Measurements from ENCODE around the gene AIP.
A peak's percentile ranks its signal among the peaks of the same experiment; 100 is the strongest.

AIP gene

DNA sequence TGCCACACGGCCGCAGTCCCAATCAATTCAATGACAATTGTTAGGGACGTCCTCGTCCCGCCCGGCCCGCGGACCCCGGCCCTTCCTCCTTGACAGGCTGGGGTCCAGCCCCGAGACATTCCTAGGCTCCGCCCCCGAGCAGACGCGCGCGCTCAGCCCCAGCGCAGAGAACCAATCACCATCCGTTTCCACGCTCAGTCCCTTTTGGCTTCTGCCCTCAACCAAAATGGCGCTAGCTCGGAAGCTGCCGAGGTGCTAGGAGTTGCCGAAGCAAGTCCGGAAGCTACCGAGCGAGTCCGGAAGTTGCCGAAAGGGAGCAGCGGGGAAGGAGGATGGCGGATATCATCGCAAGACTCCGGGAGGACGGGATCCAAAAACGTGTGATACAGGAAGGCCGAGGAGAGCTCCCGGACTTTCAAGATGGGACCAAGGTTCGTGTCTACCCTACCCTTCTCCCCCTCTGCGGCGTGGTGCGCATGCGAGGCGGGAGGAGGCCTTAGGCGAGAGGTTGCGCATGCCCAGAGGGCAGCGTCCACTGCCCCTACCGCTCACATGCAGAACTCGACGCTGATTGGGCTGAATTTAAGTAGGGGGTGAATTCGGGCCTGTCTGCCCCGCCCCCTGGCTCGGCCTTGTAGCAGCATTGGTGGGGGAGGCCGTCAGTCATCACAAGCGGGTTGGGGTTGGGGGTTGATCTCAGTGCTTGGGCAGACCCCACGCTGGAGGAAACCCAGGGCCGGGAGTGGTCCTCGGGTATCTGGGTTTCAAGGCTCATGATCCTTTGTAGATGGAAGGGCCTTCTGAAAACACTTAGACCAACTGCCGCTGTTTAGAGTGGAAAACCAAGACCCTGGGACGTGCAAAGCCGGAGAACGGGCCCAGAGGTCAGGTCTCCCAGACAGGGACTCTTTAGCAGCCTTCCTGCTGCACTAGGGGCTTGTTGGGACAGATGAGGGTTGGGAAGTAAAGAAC is at the start of gene AIP:
AIP (plus strand) TSS at position 200 of the 972 bp plus-strand sequence; CDS start at position 333, 133 bp downstream.
- DNase-seq (ENCODE audit: low spot score) = peak; percentile 98

DNA sequence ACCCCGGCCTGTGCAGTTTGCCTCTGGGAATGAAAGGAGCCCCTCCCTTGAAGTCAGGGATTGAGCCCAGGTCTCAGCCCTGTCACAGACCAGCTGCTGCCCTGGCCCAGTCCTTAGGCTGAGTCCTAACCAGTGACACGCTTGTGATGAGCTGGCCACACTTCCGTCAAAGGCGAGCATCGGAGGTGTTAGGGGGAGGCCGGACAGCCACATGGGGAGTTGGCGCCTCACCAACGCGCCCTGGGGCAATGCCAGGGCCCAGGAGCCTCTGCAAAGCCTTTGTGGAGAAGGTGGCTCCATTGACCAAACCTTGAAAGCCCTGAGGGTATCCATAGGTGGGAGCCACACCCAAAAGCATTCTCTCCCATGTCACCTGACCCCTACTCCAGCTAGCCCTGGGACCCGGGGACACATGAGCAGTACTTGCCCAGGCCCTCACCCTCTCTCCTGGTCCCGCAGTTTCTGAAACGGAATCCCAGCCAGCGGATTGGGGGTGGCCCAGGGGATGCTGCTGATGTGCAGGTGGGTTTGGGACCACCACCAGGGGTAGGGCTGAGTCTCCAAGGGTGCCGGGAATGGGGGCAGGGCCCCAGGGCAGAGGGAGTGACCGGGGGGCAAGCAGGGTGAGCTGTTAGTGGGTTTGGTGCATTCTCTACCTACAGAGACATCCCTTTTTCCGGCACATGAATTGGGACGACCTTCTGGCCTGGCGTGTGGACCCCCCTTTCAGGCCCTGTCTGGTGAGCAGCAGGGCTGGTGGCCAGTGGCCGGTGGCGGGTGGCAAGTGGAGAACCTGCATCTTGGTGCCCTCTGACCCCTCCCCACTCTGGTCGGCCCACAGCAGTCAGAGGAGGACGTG is 49.1 kb upstream of the AIP start:
- DNase-seq (ENCODE audit: low spot score) = no peak

DNA sequence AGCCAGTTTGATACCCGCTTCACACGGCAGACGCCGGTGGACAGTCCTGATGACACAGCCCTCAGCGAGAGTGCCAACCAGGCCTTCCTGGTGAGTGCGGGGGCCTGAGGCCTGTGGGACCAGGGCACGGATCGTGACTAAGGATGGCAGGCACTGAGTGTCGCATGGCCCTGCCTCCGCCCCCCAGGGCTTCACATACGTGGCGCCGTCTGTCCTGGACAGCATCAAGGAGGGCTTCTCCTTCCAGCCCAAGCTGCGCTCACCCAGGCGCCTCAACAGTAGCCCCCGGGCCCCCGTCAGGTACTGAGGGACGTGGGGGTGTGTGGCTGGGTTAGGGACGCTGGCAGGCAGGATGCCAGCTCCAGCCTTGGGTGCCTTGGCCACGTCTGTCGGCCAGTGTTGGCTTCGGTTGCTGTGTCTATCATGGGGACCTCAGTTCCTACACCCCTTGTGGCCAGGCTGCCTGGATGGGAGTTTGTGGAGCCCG is 48.4 kb upstream of the AIP start:
- no peak for DNase-seq (ENCODE audit: low spot score)

DNA sequence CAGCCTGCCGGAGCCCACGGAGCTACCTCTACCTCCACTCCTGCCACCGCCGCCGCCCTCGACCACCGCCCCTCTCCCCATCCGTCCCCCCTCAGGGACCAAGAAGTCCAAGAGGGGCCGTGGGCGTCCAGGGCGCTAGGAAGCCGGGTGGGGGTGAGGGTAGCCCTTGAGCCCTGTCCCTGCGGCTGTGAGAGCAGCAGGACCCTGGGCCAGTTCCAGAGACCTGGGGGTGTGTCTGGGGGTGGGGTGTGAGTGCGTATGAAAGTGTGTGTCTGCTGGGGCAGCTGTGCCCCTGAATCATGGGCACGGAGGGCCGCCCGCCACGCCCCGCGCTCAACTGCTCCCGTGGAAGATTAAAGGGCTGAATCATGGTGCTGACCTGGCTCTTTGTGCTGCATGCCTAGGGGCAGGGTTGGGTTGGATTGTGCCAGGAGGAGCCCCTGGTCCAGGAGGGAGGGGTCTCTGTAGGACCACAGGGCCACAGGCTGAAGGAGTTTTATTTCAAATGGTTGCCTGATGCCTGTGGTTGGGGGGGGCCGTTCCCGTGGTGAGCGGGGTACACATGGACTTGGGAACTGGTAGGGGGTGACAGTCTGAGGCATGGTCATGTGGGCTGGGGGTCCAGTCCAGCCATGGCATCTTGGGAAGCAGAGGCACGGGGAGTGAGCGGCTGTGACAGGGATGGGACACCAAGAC is 47.6 kb upstream of the AIP start:
- DNase-seq (ENCODE audit: low spot score) = no peak

DNA sequence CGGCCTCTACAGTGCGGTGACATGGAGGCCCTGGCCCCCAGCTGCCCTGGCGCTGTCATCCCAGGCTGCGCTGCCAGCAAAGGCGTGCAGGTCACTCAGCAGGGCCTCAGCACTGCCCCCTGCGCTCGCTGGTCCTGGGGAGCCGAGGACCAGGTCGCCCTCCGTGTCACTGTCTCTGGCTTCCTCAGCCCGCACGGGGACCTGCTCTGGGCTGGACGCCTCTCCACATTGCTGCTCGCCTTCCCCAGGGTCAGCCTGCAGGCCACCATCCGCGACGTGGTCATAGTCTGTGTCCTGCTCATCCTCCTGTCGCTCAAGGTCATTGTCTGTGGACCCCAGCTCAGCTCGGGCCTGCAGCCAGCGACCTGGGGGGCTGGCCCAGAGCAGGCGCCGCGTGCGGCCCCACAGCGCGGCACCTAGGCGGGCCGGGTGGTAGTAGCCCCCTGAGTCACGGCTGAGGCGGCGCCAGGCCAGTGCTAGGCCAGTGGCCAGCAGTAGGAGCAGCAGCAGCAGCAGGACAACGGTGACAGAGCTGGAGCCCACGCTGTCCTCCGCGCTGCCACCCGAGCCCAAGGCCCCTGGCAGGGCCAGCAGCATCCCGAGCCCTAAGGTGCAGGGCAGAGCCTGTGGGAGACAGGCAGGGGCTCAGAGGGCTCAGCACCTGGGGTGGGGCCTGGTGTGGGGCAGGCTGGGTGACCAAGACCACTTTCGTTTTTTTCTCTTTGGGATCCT is 46.9 kb upstream of the AIP start:
- no peak for DNase-seq (ENCODE audit: low spot score)

DNA sequence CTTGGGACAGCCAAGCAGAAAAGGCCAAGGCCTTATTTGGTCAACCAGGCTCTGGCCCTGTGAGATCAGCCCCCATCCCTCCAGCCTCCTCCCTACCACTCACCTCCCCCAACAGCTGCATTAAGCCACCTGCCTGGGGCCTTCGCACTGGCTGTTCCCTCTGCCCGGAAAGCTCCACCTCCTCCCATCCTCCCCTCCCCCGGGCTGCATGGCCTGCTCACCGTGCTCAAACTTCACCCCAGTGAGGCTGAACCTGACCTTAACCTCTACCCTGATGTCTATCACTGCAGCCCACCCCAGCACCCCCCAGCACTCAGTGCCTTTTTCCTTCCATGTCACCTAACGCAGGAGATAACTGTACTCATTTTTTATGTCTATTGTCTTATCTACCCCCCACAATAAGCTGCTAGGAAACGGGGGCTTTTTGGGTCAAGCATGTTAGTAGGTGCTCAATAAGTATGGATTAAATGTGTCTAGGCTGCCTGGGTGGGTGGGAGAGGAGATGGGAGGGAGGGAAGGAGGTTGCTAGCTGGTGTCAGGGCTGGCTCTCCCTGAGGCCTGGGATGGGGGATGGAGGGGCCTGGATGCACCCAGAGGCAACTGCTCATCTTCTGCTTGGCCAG is 46.3 kb upstream of the AIP start:
- DNase-seq (ENCODE audit: low spot score) = no peak

DNA sequence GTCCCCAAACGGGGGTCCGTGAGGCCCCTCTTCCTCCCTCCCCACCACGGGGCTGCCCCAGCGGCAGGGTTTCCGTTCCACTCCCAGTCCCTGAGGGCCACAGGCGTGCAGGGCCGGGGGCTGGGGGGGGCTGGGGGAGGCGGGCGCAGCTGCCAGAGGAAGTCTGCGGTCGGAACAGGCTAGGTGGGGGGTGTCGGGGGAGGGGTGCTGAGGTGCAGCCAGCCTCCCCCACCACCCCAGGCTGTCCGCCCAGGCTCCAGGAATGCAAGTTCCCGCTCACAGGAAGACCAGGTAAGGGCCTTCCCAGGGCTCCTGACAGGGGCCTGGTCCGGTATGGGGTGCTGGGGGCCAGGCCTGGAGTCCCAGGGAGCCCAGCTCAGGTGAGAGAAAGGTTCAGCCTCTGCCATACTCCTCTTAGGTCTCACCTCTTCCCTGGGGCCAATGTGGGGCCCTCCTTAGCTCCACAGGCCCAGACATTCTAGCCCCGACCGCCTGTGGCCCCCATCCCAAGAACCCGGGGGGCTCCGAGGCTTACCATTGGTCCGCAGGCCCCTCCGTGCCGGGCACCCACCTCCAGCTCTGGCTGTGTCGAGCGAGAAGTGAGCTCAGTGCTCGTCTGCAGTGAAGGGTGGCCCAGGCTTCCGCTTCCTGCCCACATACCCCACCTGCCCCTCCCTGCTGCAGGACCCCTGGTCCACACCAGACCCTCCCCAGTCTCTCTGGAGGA is 45.6 kb upstream of the AIP start, which contains the start of gene PTPRCAP:
PTPRCAP (minus strand) TSS at position 601 of the 727 bp plus-strand sequence; CDS start at position 538, 63 bp downstream.
- no peak for DNase-seq (ENCODE audit: low spot score)

DNA sequence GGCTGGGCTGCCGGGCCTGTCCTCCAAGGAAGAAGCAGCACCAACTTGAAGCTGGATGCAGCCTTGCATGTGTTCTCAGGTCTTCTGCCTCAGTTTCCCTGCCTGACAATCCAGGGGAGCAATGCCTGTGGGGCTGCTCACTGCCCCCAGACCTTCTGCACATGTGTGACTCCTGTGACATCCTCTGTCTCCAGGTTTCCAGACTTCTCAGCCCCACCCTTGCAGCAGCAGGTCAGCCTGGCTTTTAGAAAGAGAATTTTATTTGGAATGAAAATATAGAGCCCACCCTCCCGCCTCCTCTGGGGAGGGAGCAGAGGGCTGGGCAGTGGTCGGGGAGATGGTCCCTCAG is 45.0 kb upstream of the AIP start:
- DNase-seq (ENCODE audit: low spot score) = no peak

DNA sequence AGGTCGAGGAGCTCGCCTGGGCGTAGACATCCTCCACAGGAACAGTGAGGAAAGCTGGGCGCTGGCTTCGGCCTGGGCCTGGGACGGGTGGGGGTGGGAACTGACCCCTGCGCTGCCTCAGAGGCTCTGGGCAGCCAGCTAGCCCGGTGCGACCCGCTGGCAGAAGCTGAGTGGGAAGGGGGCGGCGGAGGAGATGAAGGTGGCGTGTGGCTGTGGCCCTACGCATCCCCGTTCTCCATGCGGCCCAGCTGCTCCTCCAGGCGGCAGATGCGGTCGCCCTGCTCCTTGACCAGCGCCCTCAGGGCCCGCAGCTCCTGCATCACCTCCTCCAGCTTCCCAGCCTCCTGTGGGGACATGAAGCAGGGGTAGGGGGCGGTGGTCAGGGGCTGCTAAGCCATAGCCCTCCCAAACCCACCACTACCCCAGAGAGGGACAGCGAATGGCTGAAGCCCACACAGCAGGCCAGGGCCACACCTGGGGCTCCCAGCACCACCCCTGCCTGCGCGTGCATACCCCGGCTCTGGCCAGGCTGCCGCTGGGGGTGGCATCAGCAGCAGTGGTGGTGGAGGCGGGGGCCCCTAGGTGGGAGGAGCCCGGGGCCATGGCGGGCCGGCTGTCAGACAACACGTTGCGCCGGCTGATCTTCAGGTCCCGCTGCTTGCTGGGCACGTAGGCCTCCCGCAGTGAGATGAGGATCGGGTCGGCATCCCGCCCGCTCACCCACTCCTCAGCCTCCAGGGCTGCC is 44.5 kb upstream of the AIP start:
- DNase-seq (ENCODE audit: low spot score) = no peak

DNA sequence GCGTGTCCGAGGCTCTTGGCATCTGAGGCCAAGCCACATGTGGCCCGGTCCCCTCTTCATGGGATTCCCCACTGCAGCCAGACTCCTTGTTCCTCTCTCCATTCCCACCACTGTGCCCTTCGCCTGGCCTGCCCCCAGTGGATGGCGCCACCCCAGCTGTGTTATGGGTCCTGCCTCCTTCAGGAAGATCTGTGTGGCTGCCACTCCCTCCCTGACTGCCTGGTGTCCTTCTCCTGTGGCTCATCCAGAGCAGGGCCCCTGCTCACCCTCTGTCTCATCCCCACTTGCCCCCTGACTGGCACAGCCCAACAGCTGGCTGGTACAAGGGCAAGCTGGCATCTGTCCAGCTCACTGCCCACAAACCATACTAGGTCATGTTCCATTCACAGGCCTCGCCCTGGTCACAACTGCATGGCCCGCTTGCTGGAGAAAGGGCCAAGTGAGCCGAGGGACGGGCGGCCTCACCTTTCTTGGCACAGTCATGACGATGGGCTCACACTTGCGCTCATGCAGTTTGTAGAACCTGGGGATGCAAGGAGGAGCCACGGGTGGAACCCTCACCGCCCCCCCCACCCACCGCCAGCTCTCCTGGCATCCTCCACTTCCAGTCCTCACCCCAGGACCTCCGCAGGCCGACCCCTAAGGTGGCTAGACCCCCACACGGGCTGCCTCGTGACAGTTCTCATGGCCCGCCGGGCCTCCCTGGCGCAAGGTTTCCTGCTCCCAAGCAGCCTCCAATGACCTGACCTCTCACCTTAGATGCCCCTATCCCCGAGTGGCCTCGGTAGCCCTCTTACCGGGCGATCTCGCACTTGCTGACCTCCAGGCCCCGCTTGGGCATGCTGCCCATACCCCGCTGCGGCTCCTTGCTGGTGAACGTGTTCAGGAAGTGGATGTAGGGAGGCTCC is 43.3 kb upstream of the AIP start:
- DNase-seq (ENCODE audit: low spot score) = peak; percentile 43

DNA sequence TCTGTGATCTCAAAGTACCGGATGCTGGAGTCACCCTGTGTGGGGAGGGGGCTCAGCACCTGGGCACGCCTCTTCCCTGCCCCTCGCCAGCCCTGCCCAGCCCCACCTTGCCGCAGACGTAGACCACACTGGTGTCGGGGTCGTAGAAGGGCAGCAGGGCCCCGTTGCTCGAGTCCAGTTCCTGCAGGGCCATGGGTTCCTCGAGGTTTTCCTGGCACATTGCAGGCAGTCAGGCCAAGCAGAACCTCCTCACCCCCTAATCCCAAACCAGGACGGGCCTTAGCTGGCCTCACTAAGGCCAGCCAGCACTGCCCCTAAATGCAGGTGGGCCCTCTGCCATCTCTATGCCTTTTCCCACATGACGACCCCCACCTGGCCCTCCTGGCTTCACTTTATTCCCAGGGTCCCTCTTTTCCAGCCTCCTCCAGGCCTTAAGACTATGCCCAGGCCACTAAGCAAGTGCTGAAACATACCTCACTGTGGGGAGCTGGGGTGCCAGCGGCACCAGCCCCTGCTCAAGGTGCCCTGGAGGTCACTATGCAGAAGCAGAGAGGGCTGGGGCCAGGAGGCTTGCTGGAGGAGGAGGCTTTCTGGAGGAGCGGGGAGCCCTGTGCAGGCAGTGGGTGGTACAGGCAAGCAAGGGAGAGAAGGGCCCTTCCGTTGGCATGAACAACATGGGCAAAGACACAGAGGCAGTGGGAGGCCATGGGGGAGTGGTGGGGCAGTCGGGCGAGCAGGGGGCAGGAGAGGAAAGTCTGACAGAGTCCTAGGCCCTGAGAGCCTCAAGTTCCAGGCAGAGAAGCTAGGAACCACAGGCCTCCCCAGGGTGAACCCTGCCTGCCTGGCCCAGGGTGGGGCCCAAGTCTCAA is 42.4 kb upstream of the AIP start:
- DNase-seq (ENCODE audit: low spot score) = no peak

DNA sequence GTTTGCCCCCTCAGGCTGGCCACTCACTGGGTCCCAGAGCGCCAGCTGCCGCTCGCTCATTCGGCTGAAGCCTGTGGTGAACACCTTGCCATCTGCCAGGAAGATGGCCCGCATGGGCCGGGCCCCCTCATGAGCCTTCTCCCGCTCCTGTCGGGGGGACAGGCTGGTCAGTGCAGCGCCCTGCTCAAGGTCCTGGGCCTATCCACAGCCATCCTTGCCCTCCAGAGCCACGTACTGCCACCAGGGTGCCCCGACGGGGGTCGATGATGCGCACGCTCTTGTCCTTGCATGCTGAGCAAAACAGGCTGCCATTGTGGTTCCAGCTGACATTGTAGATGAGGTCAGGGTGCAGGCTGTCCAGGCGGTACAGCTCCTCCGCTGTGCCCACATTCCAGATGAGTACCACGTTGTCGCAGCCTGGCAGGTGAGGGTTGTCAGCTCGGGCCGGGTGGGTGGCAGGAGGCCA is 41.7 kb upstream of the AIP start:
- DNase-seq (ENCODE audit: low spot score) = no peak

DNA sequence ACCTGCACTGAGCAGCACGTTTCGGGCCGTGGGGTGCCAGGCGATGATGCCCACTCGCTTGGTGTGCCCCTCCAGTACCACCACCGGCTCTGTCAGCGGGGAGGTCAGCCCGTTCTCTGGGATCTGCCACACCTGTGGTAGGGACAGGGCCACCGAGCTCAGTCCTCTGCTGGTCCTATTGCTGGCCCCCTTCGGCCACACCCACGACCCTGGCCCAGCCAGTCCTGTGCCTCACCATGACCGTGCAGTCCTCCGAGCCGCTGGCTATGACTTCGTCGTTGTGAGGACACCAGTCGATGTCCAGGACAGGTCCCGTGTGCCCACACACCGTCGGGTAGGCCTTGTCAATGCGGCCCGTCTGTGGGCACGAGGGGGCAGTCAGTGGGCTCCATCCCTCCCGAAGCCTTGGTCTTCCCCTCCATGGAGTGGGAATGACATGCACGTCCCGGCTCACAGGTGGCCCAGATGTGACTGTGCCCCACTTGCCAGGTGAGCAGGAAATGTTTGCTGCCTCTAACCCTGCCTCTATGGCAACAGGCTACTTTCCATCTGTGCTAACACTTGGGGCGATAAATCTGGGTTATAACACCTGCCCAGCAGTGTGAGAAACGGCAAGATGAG is 41.0 kb upstream of the AIP start:
- no peak for DNase-seq (ENCODE audit: low spot score)

DNA sequence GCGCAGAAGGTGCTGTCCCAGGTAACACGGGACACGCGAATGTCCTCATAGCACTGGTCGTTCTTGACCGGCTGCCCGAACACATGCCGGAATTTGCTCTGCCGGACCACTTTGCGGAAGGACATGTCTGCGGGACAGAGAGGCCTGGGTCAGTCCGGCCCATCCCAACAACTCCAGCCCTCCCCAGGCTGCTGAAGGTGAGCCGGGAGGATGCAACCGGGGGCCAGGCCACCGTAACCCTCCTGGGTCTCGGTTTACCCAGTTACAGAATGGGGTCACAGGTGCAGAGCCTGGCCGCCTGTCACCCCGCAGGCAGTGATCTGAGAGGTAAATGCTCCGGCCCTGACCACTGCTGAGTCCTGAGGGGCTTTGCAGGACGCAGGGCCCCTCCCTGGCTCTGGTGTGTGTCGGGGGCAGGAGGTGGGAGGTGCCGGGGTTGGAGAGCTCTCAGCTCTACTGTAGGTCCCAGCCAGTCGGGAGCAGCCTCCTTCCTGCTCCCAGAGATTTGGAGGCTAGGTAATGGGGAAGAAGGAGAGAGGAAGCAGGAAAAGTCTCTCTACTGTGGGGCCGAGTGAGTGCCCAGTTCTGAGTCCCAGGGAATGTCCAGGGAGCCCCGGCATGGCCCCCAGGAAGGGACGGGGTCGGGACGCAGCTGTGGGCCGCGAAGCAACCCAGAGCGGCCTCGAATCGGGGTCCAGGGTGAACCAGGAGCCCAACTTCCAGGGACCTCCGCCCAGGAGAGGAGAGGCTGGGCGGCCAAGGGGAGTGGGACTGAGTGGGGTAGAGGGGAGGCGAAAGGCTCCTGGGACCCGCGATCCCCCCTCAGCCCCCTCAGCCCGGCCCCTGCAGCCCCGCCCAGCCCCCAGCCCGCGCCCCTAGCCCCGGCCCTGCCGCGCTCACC is 40.1 kb upstream of the AIP start:
- no peak for DNase-seq (ENCODE audit: low spot score)

DNA sequence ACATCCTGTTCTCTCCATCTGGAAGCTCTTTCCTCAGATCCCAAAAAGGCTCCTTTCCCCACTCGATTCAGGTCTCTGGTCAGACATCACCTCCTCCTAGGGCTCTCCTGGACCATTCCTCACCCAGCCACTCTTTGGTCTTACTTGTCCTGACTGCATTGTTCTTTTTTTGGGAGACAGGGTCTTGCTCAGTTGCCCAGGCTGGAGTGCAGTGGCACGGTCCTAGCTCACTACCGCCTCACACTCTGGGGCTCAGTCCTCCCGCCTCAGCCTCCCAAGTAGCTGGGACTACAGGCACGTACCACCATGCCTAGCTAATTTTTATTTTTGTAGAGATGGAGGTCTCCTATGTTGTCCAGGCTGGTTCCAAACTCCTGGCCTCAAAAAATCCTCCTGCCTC is 37.3 kb upstream of the AIP start:
- DNase-seq (ENCODE audit: low spot score) = no peak

DNA sequence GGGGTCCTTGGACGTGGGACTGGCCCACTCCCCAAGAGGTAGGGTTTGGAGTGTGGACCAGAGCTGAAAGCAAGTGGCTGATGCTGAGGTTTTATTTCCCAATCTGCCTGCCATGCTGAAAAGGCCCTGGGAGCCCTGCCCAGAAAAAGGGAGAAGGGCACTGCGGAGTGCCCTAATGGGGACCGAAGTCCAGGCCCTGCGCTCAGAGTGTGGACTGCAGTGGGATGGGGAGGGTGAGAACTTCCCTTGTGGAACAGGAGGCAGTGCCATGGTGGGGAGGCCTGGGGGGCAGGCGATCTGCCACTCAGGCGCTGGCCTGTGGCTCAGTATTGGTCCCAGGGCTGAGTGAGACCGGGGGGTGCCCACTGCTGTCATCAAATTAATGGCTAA is 34.6 kb upstream of the AIP start:
- DNase-seq (ENCODE audit: low spot score) = no peak
